Panc1 (cell line): ENCODE data around the gene ZNF584. TPM values are rescaled to one million over a fixed set of nuclear protein-coding genes. Genes with fewer than 3 reads are reported as not detected.

Experiments
- ATAC-seq: fragments of 200-7000 bp; cut with Tn5 transposase; 2 replicates; pipeline ENCODE4 v1.9.1; 2020; ENCODE audit warnings: mild to moderate bottlenecking, moderate library complexity
- BruUV-seq: library from RNA; stranded (reverse); fragments of 400-500 nt; replicated peaks from 2 replicates; lab custom pipeline; 2021; lab: Mats Ljungman, UMichigan
- CTCF ChIA-PET: fragments of 300-600 bp; sonication (Branson Sonifier 250); formaldehyde crosslinking; loops from one replicate; lab custom pipeline; 2022; ENCODE audit warnings: antibody characterized with exemption; lab: Charles Lee
- POLR2A ChIA-PET: fragments of 300-600 bp; sonication (Branson Sonifier 250); formaldehyde crosslinking; loops from one replicate; lab custom pipeline; 2022; ENCODE audit warnings: antibody characterized with exemption; lab: Charles Lee
- DNase-seq: peaks from one replicate; pipeline ENCODE4 v3.0.0-alpha.2; 2010; ENCODE audit warnings: low read depth, low spot score
- H3K27ac ChIP-seq: 2 replicates; pipeline ENCODE4 v1.5.1; 2011; ENCODE audit warnings: mild to moderate bottlenecking, low read length, inconsistent platforms
- H3K27me3 ChIP-seq: fragments of 200-500 bp; sonication (Bioruptor generic); 2 replicates; pipeline ENCODE4 v1.6.0; 2014; ENCODE audit warnings: low read length, inconsistent platforms; ENCODE audit not compliant: control insufficient read depth, insufficient read depth
- H3K36me3 ChIP-seq: fragments of 200-500 bp; sonication (Bioruptor generic); 2 replicates; pipeline ENCODE4 v1.5.1; 2014; ENCODE audit warnings: inconsistent platforms, mild to moderate bottlenecking, low read length, moderate library complexity; ENCODE audit not compliant: control insufficient read depth, insufficient read depth
- H3K4me1 ChIP-seq: 2 replicates; pipeline ENCODE4 v1.5.1; 2011; ENCODE audit warnings: inconsistent platforms, mild to moderate bottlenecking, low read length, moderate library complexity; ENCODE audit not compliant: control insufficient read depth, insufficient read depth
- H3K4me3 ChIP-seq, 2 experiments: 2 replicates each; pipeline ENCODE4 v1.5.1; 2011 to 2012; ENCODE audit warnings: low read depth in 2 of 2, low read length in 2 of 2, mild to moderate bottlenecking in 2 of 2, inconsistent platforms in 1 of 2, moderate library complexity in 1 of 2
- H3K9me3 ChIP-seq: fragments of 200-500 bp; sonication (Bioruptor generic); 2 replicates; pipeline ENCODE4 v1.5.1; 2014; ENCODE audit warnings: low read depth, mild to moderate bottlenecking, inconsistent platforms, low read length, moderate library complexity; ENCODE audit not compliant: control insufficient read depth, insufficient read depth
- CTCF ChIP-seq: fragments of 450-650 bp; IDR thresholded peaks from 2 replicates; pipeline ENCODE4 v1.5.1; 2017; ENCODE audit warnings: mild to moderate bottlenecking
- POLR2AphosphoS5 ChIP-seq: IDR thresholded peaks from 2 replicates; pipeline ENCODE4 v1.6.1; 2012; ENCODE audit warnings: mild to moderate bottlenecking, low read depth, low read length, moderate library complexity
- REST ChIP-seq, 2 experiments: IDR thresholded peaks; 2 replicates each; pipeline ENCODE4 v1.6.1; 2011 to 2012; ENCODE audit warnings: low read depth in 2 of 2, control low read depth in 1 of 2, low read length in 1 of 2, mild to moderate bottlenecking in 1 of 2, moderate library complexity in 1 of 2; ENCODE audit not compliant: insufficient read depth in 1 of 2
- SIN3A ChIP-seq: IDR thresholded peaks from 2 replicates; pipeline ENCODE4 v1.6.1; 2012; ENCODE audit warnings: low read depth, mild to moderate bottlenecking, low read length, moderate library complexity, borderline replicate concordance; ENCODE audit not compliant: insufficient read depth
- TCF7L2 ChIP-seq: IDR thresholded peaks from 2 replicates; pipeline ENCODE4 v1.6.1; 2011; ENCODE audit warnings: mild to moderate bottlenecking, low read depth, low read length, inconsistent platforms
- in situ Hi-C: cut with HindIII; loops from 2 replicates; pipeline ENCODE4 v1.10.0; 2016; ENCODE audit warnings: low sequenced_read_pairs, low pct_unique_long_range_greater_than_20kb
- intact Hi-C: fragments of 100-400 bp; cut with micrococcal nuclease; formaldehyde crosslinking; loops from one replicate; pipeline ENCODE4 v1.10.0; 2022; ENCODE audit not compliant: unreplicated experiment
- total RNA-seq: library from RNA; stranded (reverse); gene quantifications from one replicate; pipeline ENCODE4 v1.2.1, GENCODE V29; 2021; ENCODE audit not compliant: unreplicated experiment

The ZNF584 gene
- total RNA-seq, 1 experiment from 2014 or later, result 29.0 TPM

- peaks cover 12% of the 10 kb centered on the region; the same call in 1 of the 2 replicates for H3K36me3 ChIP-seq
- no peak for DNase-seq
- in situ Hi-C loops (no loop called here), intact Hi-C loops (no loop called here)
- BruUV-seq, result no TSS peak
- no peaks in the 10 kb centered on the region for H3K27me3 ChIP-seq
- no peak overlapping the region for H3K27ac ChIP-seq
- POLR2A ChIA-PET, result no interaction called here
- H3K4me1 ChIP-seq, result peaks cover 19% of the 10 kb centered on the region
- TF ChIP-seq TCF7L2, result no peak
- TF ChIP-seq SIN3A, result no peak
- no peak for TF ChIP-seq CTCF
- no peak for TF ChIP-seq POLR2AphosphoS5
- no peak for TF ChIP-seq REST (IDR thresholded peaks at IDR 0.05; ENCODE audit: insufficient read depth in 1 of 2, low read depth in 2 of 2, low read length in 1 of 2)
- H3K9me3 ChIP-seq, result no peaks in the 10 kb centered on the region
- no peak for ATAC-seq
- CTCF ChIA-PET, result no interaction called here
- no peak overlapping the region for H3K4me3 ChIP-seq
Observed at GRCh38 chr19:58396691-58397532, 11.5 kb upstream of the ZNF584 start.

GRCh38 chr19:58397533-58398037 lies 10.9 kb upstream of the ZNF584 start:
- intact Hi-C loops (no loop called here), in situ Hi-C loops (no loop called here)
- peaks cover 10% of the 10 kb centered on the region; the same call in 1 of the 2 replicates for H3K36me3 ChIP-seq
- no peak overlapping the region for H3K4me3 ChIP-seq
- no peaks in the 10 kb centered on the region for H3K9me3 ChIP-seq
- H3K27ac ChIP-seq, result no peak overlapping the region
- POLR2A ChIA-PET, result no interaction called here
- no peak for DNase-seq
- no TSS peak for BruUV-seq
- peaks cover 25% of the 10 kb centered on the region for H3K4me1 ChIP-seq
- CTCF ChIA-PET, result no interaction called here
- ATAC-seq, result no peak
- H3K27me3 ChIP-seq, result no peaks in the 10 kb centered on the region
- TF ChIP-seq TCF7L2 (no peak), CTCF (no peak), POLR2AphosphoS5 (no peak), REST (IDR thresholded peaks at IDR 0.05; ENCODE audit: insufficient read depth in 1 of 2, low read depth in 2 of 2, low read length in 1 of 2) (no peak), SIN3A (no peak)
